ENCODE measurements around the gene WDR7. TPM values are rescaled to one million over a fixed set of nuclear protein-coding genes. Genes with fewer than 3 reads are reported as not detected.

WDR7 gene
- total RNA-seq, 1 experiment from 2014 or later, result 20.9 TPM

- H3K27ac ChIP-seq (ENCODE audit: low read length), result no peak overlapping the region
- H3K4me2 ChIP-seq (ENCODE audit: low read depth, low read length, poor library complexity, severe bottlenecking), result no peak overlapping the region
- no peaks in the 10 kb centered on the region for H3K79me2 ChIP-seq (ENCODE audit: low read length)
Measured at GRCh38 chr18:57015451-57015850, 364.3 kb downstream of the WDR7 start.

GRCh38 chr18:57018845-57019244 lies 367.7 kb downstream of the WDR7 start:
- no peaks in the 10 kb centered on the region for H3K79me2 ChIP-seq (ENCODE audit: low read length)
- H3K27ac ChIP-seq (ENCODE audit: low read length), result no peak overlapping the region
- no peak overlapping the region for H3K9ac ChIP-seq (ENCODE audit: low read length)
- no peak overlapping the region for H2AFZ ChIP-seq (ENCODE audit: low read length)
- no peaks in the 10 kb centered on the region for H3K9me2 ChIP-seq (replicated peaks; ENCODE audit: insufficient read depth, low read length)
- H3K36me3 ChIP-seq (ENCODE audit: insufficient read depth, low read length), result no peaks in the 10 kb centered on the region
- no peaks in the 10 kb centered on the region for H3K27me3 ChIP-seq (ENCODE audit: low read length)
- H3K4me3 ChIP-seq (ENCODE audit: low read length), result no peak overlapping the region
- H4K20me1 ChIP-seq (ENCODE audit: insufficient read depth, low read depth, low read length), result no peaks in the 10 kb centered on the region
- no peak overlapping the region for H3K4me2 ChIP-seq (ENCODE audit: low read depth, low read length, poor library complexity, severe bottlenecking)
- peaks cover 12% of the 10 kb centered on the region for H3K4me1 ChIP-seq (ENCODE audit: low read length)
- no peak for DNase-seq
- no peaks in the 10 kb centered on the region for H3K9me3 ChIP-seq (ENCODE audit: low read length)

More at GRCh38 chr18:57015451-57015850, 364.3 kb downstream of the WDR7 start:
- no peaks in the 10 kb centered on the region for H4K20me1 ChIP-seq (ENCODE audit: insufficient read depth, low read depth, low read length)
- no peaks in the 10 kb centered on the region for H3K36me3 ChIP-seq (ENCODE audit: insufficient read depth, low read length)
- H3K9me3 ChIP-seq (ENCODE audit: low read length), result no peaks in the 10 kb centered on the region
- no peaks in the 10 kb centered on the region for H3K9me2 ChIP-seq (replicated peaks; ENCODE audit: insufficient read depth, low read length)
- no peaks in the 10 kb centered on the region for H3K27me3 ChIP-seq (ENCODE audit: low read length)
- peaks cover 12% of the 10 kb centered on the region for H3K4me1 ChIP-seq (ENCODE audit: low read length)
- DNase-seq, result no peak
- no peak overlapping the region for H3K4me3 ChIP-seq (ENCODE audit: low read length)
- no peak overlapping the region for H3K9ac ChIP-seq (ENCODE audit: low read length)
- no peak overlapping the region for H2AFZ ChIP-seq (ENCODE audit: low read length)

DNA sequence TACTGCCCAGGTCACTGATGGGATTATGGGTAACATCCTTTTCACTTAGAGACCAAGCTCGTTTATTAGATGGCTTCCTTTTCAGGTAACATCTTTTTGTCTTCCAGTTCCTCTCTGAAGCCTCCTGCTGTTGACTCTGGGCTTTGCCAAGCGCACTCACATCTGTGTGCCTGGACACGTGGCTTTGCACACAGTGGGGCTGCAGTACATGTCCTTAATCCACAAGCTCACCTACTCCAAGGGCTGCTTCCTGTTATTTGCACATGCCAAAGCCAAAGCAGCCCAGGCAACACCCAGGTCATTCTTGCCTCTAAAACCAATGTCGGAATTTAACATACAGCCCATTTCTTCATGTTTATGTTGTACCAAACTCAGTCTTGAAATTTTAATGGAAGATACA lies 371.6 kb downstream of the WDR7 start:
- no peaks in the 10 kb centered on the region for H3K9me3 ChIP-seq (ENCODE audit: low read length)
- no peak overlapping the region for H3K27ac ChIP-seq (ENCODE audit: low read length)
- peaks cover under 1% of the 10 kb centered on the region; the same call in 1 of the 2 replicates for H3K4me1 ChIP-seq (ENCODE audit: low read length)

GRCh38 chr18:57023275-57023882 lies 372.2 kb downstream of the WDR7 start:
- Histone ChIP-seq H2AFZ (ENCODE audit: low read length) (no peak overlapping the region), H3K36me3 (ENCODE audit: insufficient read depth, low read length) (no peaks in the 10 kb centered on the region), H4K20me1 (ENCODE audit: insufficient read depth, low read depth, low read length) (no peaks in the 10 kb centered on the region), H3K4me2 (ENCODE audit: low read depth, low read length, poor library complexity, severe bottlenecking) (no peak overlapping the region), H3K79me2 (ENCODE audit: low read length) (no peaks in the 10 kb centered on the region), H3K4me3 (ENCODE audit: low read length) (no peak overlapping the region), H3K27ac (ENCODE audit: low read length) (no peak overlapping the region), H3K9me3 (ENCODE audit: low read length) (no peaks in the 10 kb centered on the region), H3K9ac (ENCODE audit: low read length) (no peak overlapping the region), H3K9me2 (replicated peaks; ENCODE audit: insufficient read depth, low read length) (no peaks in the 10 kb centered on the region), H3K4me1 (ENCODE audit: low read length) (no peaks in the 10 kb centered on the region), H3K27me3 (ENCODE audit: low read length) (no peaks in the 10 kb centered on the region)
- DNase-seq, result no peak

More for the DNA sequence above, 371.6 kb downstream of the WDR7 start:
- no peaks in the 10 kb centered on the region for H3K27me3 ChIP-seq (ENCODE audit: low read length)
- DNase-seq, result no peak
- H3K9ac ChIP-seq (ENCODE audit: low read length), result no peak overlapping the region
- H3K4me3 ChIP-seq (ENCODE audit: low read length), result no peak overlapping the region
- no peaks in the 10 kb centered on the region for H3K9me2 ChIP-seq (replicated peaks; ENCODE audit: insufficient read depth, low read length)
- no peaks in the 10 kb centered on the region for H3K79me2 ChIP-seq (ENCODE audit: low read length)
- H3K36me3 ChIP-seq (ENCODE audit: insufficient read depth, low read length), result no peaks in the 10 kb centered on the region
- no peak overlapping the region for H2AFZ ChIP-seq (ENCODE audit: low read length)
- no peaks in the 10 kb centered on the region for H4K20me1 ChIP-seq (ENCODE audit: insufficient read depth, low read depth, low read length)
- no peak overlapping the region for H3K4me2 ChIP-seq (ENCODE audit: low read depth, low read length, poor library complexity, severe bottlenecking)

DNA sequence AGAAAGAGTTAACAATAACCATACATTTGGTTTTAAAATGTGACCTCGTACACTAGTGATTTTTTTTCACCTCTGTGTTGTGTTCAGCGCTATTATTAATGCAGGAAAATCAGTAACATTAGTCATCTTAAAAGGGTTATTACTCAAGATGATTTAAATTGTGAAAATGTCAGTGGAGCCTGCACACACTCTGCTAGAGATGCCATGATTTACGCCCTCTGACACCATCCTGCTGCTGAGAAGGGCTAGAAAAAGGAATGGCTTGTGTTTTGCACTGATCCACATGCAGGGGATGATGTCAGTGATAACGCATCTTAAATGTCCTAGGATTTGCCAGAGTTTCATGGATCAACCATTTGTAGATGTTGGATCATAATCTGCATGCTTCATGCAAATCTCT lies 374.4 kb downstream of the WDR7 start:
- no peaks in the 10 kb centered on the region for H3K9me2 ChIP-seq (replicated peaks; ENCODE audit: insufficient read depth, low read length)
- H2AFZ ChIP-seq (ENCODE audit: low read length), result no peak overlapping the region
- no peaks in the 10 kb centered on the region for H3K4me1 ChIP-seq (ENCODE audit: low read length)
- no peaks in the 10 kb centered on the region for H3K9me3 ChIP-seq (ENCODE audit: low read length)
- no peaks in the 10 kb centered on the region for H3K27me3 ChIP-seq (ENCODE audit: low read length)
- H4K20me1 ChIP-seq (ENCODE audit: insufficient read depth, low read depth, low read length), result no peaks in the 10 kb centered on the region
- H3K27ac ChIP-seq (ENCODE audit: low read length), result no peak overlapping the region
- no peaks in the 10 kb centered on the region for H3K36me3 ChIP-seq (ENCODE audit: insufficient read depth, low read length)
- H3K4me3 ChIP-seq (ENCODE audit: low read length), result no peak overlapping the region
- no peak for DNase-seq
- H3K9ac ChIP-seq (ENCODE audit: low read length), result no peak overlapping the region
- H3K4me2 ChIP-seq (ENCODE audit: low read depth, low read length, poor library complexity, severe bottlenecking), result no peak overlapping the region
- no peaks in the 10 kb centered on the region for H3K79me2 ChIP-seq (ENCODE audit: low read length)

- Histone ChIP-seq H3K79me2 (ENCODE audit: low read length) (no peaks in the 10 kb centered on the region), H3K4me3 (ENCODE audit: low read length) (no peak overlapping the region), H3K9ac (ENCODE audit: low read length) (no peak overlapping the region), H3K36me3 (ENCODE audit: insufficient read depth, low read length) (no peaks in the 10 kb centered on the region), H4K20me1 (ENCODE audit: insufficient read depth, low read depth, low read length) (no peaks in the 10 kb centered on the region), H3K27me3 (ENCODE audit: low read length) (no peaks in the 10 kb centered on the region), H2AFZ (ENCODE audit: low read length) (no peak overlapping the region), H3K4me2 (ENCODE audit: low read depth, low read length, poor library complexity, severe bottlenecking) (no peak overlapping the region), H3K4me1 (ENCODE audit: low read length) (no peaks in the 10 kb centered on the region), H3K9me2 (replicated peaks; ENCODE audit: insufficient read depth, low read length) (no peaks in the 10 kb centered on the region), H3K27ac (ENCODE audit: low read length) (no peak overlapping the region), H3K9me3 (ENCODE audit: low read length) (no peaks in the 10 kb centered on the region)
- no peak for DNase-seq
Measured at GRCh38 chr18:57026316-57026715, 375.2 kb downstream of the WDR7 start.

GRCh38 chr18:57027190-57027708 lies 376.1 kb downstream of the WDR7 start:
- Histone ChIP-seq H3K4me2 (ENCODE audit: low read depth, low read length, poor library complexity, severe bottlenecking) (no peak overlapping the region), H3K27me3 (ENCODE audit: low read length) (no peaks in the 10 kb centered on the region), H3K36me3 (ENCODE audit: insufficient read depth, low read length) (no peaks in the 10 kb centered on the region), H3K9me2 (replicated peaks; ENCODE audit: insufficient read depth, low read length) (no peaks in the 10 kb centered on the region), H3K4me3 (ENCODE audit: low read length) (no peak overlapping the region), H3K9me3 (ENCODE audit: low read length) (no peaks in the 10 kb centered on the region), H3K9ac (ENCODE audit: low read length) (no peak overlapping the region), H4K20me1 (ENCODE audit: insufficient read depth, low read depth, low read length) (no peaks in the 10 kb centered on the region), H3K4me1 (ENCODE audit: low read length) (no peaks in the 10 kb centered on the region), H3K27ac (ENCODE audit: low read length) (no peak overlapping the region), H3K79me2 (ENCODE audit: low read length) (no peaks in the 10 kb centered on the region), H2AFZ (ENCODE audit: low read length) (no peak overlapping the region)
- no peak for DNase-seq

- Histone ChIP-seq H3K4me1 (ENCODE audit: low read length) (no peaks in the 10 kb centered on the region), H3K36me3 (ENCODE audit: insufficient read depth, low read length) (no peaks in the 10 kb centered on the region), H3K9me3 (ENCODE audit: low read length) (no peaks in the 10 kb centered on the region), H3K9me2 (replicated peaks; ENCODE audit: insufficient read depth, low read length) (no peaks in the 10 kb centered on the region), H3K79me2 (ENCODE audit: low read length) (no peaks in the 10 kb centered on the region), H3K27me3 (ENCODE audit: low read length) (no peaks in the 10 kb centered on the region), H3K9ac (ENCODE audit: low read length) (no peak overlapping the region), H4K20me1 (ENCODE audit: insufficient read depth, low read depth, low read length) (peaks cover 3% of the 10 kb centered on the region; the same call in 1 of the 2 replicates), H3K27ac (ENCODE audit: low read length) (no peak overlapping the region), H2AFZ (ENCODE audit: low read length) (no peak overlapping the region), H3K4me3 (ENCODE audit: low read length) (no peak overlapping the region), H3K4me2 (ENCODE audit: low read depth, low read length, poor library complexity, severe bottlenecking) (no peak overlapping the region)
- DNase-seq, result no peak
Measured at GRCh38 chr18:57029761-57030160, 378.6 kb downstream of the WDR7 start.

Measured in Karpas-422 (cell line).